GDM1 (cell line): ENCODE data around the gene IFNL4.
"Not testable (repeated sequence)": the region's sequence is repeated elsewhere in the genome, so short reads cannot be mapped to it uniquely, and the experiment has no call there.

Source experiments
- DNase-seq: peaks from one replicate; lab custom pipeline; 2025; lab: John Stamatoyannopoulos, UW

The IFNL4 gene

DNA sequence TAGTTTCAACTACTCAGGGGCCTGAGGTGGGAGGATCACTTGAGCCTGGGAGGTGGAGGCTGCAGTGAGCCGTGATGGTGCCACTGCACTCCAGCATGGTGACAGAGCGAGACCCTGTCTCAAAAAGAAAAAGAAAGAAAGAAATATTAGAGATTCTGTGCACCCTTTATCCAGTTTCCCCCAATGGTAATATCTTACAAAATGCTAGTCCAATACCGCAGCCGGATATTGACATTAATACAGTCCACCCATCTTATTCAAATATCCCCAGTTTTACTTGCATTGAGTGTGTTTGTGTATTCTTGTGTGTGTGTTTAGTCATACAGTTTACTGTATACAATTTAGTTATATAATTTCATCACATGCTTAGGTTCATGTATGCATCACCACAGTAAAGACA is 8.6 kb upstream of the IFNL4 start:
- DNase-seq = no peak

DNA sequence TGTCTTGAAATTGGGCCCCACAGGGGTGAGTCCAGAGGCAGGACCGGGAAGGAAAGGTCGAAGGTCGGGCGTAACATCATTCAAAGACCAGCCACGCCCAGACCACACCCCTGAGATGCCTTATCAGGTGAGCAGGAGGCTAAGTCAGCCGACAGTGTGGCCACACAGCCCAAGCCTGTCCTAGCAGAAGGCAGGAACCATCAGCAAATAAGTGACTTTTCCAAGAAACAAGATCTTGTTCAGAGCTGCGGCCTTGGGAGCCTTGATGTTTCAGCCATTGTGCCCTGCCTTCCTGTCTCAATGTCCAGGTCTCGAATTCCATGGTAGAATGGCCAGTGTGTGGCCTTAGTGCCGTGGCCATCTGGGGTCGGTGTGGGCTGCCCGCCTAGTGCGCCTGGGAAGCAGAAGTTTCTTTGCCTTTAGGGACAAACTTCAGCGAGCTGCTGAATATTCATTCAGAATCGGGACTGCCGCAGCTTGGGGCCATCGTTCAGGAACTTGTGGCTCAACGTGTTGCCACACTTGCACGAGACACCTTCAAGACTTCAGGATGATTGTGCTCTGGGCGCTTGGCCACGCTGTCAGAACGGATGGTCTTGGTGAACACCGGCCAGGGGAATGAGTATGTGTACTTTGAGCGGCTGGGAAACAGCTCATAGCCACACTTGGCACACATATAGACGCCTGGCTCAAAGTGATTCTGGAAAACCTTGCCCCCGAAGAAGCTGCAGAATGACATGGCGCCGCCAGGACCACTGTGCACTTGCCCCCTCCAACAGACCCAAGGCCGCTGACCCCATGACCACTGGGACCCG is 6.1 kb upstream of the IFNL4 start:
- no peak for DNase-seq

DNA sequence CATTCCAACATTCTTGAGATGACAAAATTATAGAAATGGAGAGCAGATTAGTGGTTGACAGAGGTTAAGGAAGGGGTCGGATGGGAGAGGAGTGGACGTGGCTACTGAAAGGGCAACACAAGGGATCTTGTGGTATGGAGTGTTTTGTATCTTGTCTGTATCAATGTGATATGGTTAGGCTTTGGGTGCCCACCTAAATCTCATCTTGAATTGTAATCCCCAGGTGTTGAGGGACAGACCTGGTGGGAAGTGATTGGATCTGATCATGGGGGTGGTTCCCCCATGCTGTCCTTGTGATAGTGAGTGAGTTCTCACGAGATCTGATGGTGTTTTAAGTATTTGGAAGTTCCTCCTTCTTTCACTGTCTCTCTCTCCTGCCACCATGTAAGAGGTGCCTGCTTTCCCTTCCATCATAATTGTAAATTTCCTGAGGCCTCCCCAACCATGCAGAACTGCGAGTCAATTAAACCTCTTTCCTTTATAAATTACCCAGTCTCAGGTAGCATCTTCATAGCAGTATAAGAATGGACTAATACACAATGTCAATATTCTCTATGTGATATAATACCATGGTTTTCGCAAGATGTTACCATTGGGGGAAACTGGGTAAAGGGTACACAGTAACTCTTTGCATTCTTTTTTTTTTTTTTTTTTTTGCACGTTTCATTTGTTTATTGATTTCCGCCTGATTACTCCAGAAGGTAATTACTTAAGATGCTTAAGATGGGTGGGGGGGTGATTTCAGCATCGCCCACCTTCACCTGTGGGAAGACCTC is 4.9 kb upstream of the IFNL4 start:
- no peak for DNase-seq

DNA sequence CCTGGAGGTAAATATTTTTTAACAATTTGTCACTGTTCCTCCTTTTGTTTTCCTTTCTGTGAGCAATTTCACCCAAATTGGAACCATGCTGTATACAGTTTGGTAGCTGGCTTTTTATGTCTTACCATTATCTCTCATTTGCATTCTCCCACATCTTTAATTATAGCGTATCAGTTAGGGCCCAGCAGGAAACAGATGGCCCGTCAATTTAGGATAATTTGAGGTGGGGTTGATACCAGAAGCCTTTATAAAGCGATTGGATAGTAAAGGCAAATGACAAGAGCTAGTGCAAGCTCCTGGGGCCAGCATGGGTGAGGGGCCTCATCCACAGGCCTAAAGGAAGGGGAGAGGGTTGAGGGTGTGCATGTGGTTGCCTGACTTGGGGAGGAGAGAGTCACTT is 3.8 kb upstream of the IFNL4 start:
- DNase-seq = peak; percentile 73

DNA sequence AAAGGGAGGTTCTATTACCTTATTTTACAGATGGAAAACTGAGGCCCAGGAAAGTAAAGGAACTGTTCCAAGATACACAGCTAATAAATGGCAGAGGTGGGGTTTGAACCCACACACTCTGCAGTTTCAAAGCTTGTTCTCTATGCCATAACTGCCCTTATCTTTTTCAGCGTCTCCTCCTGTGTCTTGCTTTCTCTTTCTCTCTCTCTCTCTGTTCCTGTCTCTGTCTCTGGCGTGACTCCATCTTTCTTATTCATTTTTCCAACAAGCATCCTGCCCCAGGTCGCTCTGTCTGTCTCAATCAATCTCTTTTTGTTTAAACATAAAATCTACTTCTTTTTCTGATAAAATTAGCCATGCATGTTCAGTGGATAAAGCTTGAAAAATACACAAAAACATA is 3.2 kb upstream of the IFNL4 start:
- DNase-seq = no peak

DNA sequence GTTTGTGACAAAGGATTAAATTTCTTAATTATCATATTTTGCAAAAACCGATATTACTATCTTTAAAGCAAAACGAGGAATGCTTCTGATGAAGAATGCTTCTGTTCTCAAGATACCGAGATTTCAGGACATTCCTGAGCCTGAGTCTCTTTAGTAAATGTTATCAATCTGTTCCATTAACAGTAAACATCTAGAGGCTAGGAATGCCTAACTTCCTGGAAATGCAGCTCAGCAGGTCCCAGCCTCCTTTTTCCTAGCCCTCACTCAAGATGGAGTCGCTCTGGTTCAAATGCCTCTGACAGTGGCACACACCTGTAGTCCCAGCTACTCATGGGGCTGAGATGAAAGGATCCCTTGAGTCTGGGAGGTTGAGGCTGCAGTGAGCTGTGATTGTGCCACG is 2.4 kb upstream of the IFNL4 start:
- no peak for DNase-seq

DNA sequence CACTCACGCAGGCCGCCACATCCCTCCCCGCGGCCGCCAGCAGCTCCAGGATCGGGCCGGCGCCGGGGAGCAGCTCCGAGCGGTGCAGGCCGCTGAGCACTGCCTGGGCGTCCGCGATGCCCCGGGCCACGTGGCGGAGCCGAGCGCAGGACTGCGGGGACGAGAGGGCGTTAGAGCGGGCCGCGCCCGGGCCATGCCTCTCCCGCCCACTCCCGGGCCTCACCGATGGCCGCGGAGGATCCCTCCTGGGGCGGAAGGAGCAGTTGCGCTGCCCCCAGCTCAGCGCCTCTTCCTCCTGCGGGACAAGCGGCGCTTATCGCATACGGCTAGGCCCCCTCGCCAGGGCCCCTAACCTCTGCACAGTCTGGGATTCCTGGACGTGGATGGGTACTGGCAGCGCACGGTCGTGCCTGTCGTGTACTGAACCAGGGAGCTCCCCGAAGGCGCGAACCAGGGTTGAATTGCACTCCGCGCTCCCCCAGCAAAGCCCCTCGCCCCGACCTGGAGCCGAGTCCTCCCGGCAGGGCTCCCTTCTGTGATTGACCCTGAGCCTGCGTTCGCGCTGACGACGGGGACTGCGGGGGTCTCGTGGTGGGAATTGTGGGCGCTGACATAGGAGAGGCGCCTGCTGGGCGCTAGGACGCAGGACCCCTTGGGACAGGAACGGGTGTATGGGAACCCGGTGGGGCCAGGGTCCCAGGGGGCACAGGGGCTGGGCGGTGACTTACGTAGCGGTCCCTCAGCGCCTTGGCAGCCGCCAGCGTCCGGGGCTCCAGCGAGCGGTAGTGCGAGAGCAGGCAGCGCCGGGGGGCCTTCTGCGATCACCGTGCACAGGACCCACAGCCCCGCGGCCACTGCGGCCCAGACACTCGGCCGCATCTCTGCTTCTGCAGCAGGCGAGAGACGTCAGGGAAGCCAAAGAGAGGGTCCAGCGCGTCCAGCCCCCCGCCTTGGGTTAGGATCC is 673 bp downstream of the IFNL4 start:
- DNase-seq = no peak

DNA sequence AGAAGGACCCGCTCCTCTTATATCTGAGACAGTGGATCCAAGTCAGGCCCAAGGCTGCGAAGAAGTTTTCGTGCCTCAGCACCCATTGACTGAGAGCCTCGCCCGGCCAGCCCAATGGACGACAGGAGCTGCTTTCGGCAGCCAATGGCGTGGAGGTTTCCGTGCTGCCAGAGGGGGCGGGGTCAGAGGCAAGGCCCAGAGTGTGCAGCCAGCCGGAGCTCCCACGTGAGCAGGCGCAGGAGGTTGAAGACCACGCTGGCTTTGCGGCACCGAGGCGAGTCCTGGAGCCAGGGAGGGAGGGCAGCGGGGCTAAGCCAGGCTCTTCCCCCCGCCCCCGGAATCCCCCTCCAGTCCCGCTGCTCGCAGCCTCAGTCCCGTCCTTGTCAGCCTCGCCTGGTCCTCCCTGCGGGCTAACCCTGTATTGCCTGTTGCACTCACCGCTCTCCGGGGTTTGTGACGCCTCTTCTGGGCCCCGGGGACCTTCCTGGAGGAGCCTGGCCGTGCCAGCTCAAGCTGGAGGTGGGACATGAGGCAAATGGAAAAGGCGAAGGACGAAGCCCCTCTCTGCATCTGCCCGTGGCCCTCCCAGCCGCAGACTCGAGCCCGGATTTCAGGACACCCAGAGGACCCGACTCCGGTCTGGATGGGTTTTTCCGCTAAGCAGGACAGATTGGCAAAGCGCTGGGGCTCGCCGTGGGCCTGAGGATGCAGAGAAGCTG is 1.5 kb downstream of the IFNL4 start:
- DNase-seq = no peak

DNA sequence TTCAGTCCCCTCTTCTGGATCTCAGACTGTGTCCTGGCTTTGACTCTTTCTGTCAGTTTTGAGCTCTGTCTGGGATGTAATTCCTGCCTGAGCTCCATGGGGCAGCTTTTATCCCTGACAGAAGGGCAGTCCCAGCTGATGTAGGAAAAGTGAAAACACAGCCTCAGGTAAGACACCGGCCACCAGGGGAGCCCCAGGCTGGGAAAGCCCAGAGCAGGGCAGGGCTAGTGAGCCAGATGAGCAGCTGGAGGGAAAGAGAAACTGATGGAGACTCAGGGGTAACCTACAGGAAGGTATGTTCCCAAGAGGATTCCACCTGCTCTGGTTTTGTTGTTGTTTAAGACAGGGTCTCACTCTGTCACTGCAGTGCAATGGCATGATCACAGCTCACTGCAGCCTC is 3.5 kb downstream of the IFNL4 start:
- DNase-seq = not testable (repeated sequence)

DNA sequence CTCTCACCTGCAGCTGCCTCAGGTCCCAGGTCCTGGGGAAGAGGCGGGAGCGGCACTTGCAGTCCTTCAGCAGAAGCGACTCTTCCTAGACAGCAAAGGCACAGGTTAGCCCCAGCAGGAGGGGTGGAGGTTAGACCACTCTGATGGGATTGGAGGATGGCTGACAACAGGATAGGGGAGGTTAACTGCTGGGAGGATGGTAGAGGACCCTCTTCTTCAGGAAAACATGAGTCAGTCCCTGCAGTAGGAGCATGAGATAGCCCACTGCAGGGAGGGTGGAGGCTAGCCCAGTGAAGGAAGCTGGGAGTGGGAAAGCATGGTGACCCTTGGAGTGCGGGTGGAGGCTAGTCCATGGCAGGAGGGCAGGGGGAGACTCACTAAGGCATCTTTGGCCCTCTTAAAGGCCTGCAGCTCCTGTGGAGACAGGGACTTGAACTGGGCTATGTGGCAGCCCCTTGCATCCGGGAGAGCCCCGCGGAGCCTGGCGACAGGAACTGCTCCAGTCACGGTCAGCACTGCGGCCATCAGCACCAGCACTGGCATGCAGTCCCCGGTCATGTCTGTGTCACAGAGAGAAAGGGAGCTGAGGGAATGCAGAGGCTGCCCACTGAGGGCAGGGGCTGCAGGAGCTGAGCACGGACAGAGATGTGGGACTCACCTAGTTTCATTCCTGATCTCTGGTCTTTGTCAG is 4.1 kb downstream of the IFNL4 start, which contains the start of gene IFNL3:
IFNL3 (minus strand) TSS at position 597 of the 691 bp plus-strand sequence; CDS start at position 558, 39 bp downstream.
- DNase-seq = not testable (repeated sequence)

DNA sequence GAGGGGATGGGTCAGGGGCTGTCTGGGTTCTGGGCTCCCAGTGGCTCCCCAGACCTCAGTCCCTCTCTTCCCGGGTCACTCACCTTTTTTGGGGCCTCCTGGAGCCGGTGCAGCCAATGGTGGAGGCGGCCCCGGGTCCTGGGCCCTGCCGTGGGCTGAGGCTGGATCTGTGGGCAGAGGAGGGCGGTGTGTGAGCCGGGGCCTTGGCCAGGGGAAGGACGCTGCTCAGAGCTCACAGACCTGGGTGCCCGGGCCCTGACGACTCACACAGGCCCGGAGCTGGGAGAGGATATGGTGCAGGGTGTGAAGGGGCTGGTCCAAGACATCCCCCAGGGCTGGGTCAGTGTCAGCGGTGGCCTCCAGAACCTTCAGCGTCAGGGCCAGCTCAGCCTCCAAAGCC is 4.9 kb downstream of the IFNL4 start:
- DNase-seq = not testable (repeated sequence)

DNA sequence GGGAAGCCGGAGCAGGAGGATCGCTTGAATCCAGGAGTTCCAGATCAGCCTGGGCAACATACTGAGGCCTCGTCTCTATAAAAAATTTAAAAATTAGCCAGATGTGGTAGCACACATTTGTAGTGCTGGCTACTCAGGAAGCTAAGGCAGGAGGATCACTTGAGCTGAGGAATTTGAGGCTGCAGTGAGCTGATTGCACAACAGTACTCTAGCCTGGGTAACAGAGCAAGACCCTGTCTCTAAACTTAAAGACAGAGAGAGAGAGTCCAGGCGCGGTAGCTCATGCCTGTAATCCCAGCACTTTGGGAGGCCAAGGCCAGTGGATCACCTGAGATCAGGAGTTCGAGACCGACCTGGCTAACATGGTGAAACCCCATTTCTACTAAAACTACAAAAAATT is 8.2 kb downstream of the IFNL4 start:
- no peak for DNase-seq

DNA sequence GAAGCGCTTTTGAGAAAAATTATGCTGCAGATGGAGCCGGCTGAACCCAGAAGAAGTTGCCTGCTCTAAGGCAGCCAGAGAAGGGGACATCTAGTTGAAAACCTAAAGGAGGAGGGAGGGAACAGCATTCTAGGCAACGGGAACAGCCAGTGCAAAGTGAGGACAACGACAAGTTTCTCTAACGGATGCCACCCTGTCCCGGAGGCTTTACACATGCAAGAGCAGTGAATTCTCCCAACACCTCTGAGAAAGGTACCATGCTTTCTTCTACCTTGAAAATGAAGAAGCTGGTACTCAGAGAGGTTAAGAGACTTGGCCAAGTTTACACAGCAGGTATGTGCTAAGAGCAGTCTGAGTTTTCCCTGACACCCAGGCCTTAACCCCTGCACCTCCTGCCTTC is 9.7 kb downstream of the IFNL4 start:
- DNase-seq = no peak

DNA sequence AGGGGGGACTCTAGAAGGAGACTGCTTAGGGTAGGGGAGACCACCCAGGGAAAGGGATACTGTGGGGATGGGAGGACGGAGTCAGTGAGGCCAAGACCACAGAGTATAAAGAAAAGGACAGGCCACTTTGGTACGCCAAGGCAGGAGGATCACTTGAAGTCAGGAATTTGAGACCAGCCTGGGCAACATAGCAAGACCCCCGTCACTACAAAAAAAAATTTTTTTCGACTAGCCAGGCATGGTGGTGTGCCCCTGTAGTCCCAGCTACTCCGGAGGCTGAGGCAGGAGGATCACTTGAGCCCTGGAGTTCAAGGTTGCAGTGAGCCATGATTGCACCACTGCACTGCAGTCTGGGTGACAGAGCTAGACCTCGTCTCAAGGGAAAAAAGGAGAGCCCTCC is 10.4 kb downstream of the IFNL4 start:
- DNase-seq = no peak

DNA sequence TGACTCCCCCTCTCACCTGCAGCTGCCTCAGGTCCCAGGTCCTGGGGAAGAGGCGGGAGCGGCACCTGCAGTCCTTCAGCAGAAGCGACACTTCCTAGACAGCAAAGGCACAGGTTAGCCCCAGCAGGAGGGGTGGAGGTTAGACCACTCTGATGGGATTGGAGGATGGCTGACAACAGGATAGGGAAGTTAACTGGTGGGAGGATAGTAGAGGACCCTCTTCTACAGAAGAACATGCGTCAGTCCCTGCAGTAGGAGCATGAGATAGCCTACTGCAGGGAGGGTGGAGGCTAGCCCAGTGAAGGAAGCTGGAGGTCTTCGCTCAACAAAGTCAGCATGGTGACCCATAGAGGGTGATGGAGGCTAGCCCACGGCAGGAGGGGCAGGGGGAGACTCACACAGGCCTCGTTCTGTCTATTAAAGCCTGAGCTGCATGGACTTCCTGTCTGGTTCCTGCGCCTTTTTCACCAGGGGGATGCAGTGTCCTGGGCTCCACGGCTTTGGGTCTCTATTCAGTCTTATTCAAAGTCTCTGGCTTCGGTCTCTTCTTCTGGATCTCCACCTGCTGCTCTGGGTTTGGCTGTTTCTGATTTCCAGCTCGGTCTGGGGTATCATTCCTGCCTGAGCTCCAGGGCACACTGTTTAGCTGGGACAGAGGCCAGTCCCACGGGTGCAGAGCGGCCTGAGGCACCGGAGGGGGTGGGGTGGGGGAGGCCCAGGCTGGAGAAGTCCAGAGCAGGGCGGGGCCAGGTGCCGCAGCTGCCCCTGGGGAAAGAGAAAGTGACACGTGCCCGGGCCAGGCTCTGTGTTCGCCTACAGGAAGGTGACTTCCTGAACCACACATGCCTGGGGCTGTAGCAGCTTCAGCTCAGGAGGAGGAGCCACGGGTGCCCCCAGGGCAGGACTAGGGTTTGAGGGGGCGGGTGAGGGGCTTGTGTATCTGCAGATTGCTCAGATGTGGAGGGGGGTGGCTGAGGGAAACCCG is 11.2 kb downstream of the IFNL4 start:
- DNase-seq = peak; percentile 41

DNA sequence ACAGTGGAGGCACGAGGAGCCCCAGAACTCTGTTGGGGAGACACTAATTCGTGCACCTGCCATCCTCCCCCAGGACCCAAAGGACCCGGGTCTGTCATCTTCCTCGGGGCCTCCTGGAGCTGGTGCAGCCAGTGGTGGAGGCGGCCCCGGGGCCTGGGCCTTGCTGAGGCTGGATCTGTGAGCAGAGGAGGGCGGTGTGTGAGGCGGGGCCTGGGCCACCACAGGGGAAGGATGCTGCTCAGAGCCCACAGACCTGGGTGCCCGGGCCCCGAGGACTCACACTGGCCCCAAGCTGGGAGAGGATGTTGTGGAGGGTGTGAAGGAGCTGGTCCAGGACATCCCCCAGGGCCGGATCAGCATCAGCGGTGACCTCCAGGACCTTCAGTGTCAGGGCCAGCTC is 12.1 kb downstream of the IFNL4 start:
- DNase-seq = no peak

DNA sequence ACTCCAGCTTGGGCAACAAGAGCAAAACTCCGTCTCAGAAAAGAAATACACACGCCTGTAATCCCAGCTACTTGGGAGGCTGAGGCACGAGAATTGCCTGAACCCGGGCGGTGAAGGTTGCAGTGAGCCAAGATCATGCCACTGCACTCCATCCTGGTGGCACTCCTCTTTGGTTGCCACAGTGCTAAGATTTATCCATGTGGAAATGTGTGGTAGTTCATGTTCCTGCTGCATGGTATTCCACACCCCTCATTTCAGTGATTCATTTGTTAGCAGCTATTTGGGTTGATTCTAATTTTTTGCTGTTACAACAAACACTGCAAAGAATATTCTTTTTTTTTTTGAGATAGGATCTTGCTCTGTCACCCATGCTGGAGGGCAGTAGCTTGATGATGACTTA is 15.9 kb downstream of the IFNL4 start:
- no peak for DNase-seq

DNA sequence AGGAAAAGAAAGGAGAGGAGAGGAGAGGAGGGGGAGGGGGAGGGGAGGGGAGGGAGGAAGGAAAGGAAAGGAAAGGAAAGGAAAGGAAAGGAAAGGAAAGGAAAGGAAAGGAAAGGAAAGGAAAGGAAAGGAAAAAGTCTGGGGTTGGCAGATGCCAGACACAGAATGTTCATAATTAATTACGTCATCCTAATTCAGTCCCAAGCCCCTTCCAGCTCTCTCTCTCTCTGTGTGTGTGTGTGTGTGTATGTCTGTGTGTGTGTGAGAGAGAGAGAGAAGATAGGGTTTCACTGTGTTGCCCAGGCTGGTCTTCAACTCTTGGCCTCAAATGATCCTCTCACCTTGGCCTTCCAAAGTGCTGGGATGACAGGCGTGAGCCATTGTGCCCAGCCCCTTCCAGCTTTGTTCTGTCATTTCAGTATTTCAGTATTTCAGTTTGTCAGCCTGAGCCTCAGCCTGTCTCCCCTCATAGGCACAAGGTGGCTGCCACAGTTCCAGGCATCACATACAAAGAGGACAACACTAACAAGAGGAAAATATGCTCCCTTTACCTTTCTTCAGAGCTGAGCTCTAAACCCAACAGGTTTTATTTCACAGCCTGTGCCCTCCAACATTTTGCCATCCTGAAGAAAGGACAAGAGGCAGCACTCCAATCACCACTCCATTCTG is 18.4 kb downstream of the IFNL4 start:
- no peak for DNase-seq

DNA sequence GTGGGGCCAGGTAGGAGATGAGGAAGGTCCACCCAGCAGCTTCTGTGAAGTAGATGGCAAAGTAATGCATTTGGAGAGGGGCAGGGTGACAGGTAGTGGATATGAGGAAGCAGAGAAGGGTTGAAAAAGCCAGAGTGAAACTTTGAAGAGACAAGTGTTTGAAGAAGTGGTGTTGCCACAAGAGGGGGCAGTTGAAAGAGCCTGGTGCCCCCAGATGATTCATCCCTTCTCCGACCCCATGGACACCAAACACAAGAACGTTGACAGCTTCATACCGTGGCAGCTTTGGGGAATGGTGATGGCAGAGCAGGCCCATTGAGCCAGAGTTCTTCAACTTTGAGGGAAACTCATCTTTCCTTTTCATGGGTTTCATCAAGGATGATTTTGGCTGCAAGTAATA is 23.7 kb downstream of the IFNL4 start:
- peak; percentile 12 for DNase-seq
